IPS DF 4.7 (cell line): ENCODE measurements around the gene TMEM248.
"Not testable (repeated sequence)": the region's sequence is repeated elsewhere in the genome, so short reads cannot be mapped to it uniquely, and the experiment has no call there.

Experiments
- DNase-seq: peaks from one replicate; pipeline ENCODE4 v3.0.0-alpha.2; 2013; ENCODE audit warnings: low spot score; ENCODE audit errors: extremely low read depth

The TMEM248 gene

GRCh38 chr7:66920769-66921395 is at the start of gene TMEM248:
Gene TMEM248, plus strand, starts transcription at chr7:66921225. Its CDS starts 20,641 bp downstream, at chr7:66941866.
- peak; percentile 30 for DNase-seq

DNA sequence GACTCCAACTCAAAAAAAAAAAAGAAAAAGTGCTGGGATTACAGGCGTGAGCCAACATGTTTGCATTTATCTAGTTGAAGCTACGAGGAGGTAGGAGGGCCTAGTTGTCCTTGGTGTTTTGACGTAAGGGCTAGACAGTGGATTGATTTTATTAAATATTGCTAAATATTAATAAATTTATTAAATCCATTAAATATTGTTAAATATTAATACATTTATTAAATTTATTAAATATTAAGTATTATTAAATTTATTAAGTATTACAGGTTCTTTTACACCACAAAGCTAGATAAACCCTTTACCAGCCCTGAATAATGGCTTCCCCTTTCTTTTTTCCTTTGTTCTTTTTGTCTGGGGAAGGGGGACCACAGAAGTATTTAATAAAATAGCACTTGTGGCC is 47.5 kb upstream of the TMEM248 start:
- DNase-seq, result no peak

DNA sequence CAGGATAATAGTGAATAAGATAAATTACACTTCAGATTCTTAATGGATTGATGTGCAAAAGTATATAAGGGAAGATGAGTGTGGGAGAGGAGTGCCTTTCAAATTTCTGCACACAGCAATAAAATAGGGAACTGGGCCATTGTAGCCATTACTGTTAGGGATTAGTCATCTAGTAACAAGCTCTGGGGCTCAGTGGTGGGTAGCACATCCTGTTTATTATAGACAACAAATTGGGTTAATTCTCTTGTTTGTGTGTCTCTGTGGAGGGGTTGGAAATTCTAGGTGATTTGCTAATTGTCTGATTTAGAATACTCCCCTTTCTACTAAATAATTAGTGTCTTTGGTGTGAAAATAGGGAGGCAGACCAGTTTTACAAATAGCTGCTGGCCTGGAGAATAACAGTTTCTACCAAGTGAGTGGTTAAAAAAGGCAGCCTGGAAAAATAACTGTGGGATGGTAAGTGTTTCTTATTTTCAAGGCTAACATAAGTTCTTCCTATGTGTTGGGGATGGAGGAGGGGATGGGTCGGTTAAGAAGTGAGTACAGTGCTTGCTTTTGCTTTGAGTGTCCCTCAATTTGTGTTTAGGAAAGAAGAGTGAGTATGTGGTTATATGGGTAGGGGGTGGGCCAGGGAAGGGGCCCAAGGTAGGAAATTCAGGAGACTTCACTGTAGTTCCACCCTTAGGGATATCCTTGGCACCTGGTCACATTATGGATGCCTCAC is 43.3 kb upstream of the TMEM248 start:
- no peak for DNase-seq

DNA sequence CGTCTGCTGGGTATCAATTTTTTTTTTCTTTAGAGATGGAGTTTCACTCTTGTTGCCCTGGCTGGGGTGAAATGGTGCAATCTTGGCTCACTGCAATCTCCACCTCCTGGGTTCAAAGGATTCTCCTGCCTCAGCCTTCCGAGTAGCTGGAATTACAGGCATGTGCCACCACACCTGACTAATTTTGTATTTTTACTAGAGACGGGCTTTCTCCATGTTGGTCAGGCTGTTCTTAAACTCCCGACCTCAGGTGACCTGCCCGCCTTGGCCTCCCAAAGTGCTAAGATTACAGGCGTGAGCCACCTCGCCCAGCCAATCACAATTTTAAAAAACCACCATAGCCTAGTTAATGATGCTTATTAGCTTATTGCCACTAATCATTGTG is 42.7 kb upstream of the TMEM248 start:
- not testable (repeated sequence) for DNase-seq

DNA sequence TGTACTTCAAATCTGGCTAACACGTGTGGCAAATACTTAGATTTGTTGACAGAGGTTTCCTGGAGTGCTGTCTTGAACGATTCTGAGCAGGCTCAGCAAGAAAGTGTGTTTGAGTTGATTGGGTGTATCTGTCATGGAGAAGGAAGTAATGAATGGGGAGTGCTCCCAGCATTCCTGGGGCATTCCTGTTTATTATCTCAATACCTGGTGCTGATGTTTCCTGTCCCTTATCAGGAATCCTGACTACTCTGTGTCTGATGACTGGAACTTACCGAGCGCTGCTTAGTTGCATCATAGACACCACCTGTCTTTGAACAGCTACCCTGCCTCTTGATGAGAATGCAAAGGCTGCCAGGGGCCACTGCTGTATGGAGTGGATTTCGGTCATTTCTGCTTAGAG is 41.0 kb upstream of the TMEM248 start:
- DNase-seq, result no peak

DNA sequence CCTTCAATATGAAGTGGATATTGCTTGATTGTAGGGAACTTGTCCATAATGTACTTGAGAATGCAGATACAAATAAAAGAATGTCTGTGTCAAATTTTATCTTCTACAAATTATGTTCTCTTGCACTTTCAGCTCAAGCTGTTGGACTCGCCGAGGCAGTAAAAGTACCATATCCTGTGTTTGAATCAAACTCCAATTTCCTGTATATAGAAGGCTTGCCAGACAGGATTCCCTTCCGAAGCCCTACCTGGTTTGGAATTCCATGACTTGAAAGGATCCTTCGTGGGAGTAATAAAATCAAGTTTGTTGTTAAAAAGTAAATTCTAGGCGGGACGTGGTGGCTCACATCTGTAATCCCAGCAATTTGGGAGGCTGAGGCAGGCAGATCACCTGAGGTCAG is 40.4 kb upstream of the TMEM248 start:
- DNase-seq, result not testable (repeated sequence)

- DNase-seq, result no peak
These were observed 37.3 kb upstream of the TMEM248 start for GRCh38 chr7:66883716-66884115.

DNA sequence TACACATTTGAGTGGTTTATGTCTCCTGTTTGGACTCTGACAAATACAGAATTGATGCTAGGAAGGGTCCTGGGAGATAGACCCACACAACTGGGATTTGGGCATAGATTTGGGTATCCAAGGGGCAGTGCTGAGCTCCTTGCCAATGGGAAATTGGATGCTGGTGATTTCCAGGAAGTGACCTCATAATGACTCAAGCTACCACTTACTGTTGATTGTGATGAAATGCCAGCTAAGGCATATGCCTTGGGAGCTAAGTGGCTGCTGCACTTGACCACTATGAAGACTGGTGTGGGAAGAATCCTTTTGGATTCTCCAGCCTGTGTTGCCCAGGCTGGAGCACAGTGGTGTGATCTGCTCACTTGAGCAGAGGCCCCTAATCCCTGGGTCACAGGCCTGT is 36.5 kb upstream of the TMEM248 start:
- DNase-seq, result not testable (repeated sequence)

DNA sequence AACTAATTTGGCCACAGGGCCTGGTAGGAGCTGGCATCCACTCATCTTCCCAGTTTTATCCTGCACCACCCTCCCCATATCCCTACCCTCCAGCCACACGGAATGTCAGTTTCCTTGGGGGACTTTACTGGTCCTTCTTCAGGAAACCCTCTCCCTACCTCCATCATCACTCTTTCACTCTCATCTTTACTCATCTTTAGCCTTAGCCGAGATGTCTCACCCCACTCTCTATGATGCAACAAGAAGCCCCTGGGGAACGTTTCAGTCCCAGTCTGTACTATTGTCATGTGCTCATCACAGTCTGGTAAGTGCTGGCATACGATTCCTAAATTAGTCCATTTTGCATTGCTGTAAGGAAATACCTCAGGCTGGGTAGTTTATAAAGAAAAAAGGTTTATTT is 34.9 kb upstream of the TMEM248 start:
- no peak for DNase-seq

- DNase-seq, result not testable (repeated sequence)
These were observed 32.8 kb upstream of the TMEM248 start for GRCh38 chr7:66888223-66888622.

- peak; percentile 46 for DNase-seq
These were observed 26.5 kb upstream of the TMEM248 start for GRCh38 chr7:66894463-66895080.

- DNase-seq, result no peak
These were observed 24.6 kb upstream of the TMEM248 start for GRCh38 chr7:66896441-66896840.

- DNase-seq, result no peak
These were observed 21.3 kb upstream of the TMEM248 start for GRCh38 chr7:66899552-66900280.

DNA sequence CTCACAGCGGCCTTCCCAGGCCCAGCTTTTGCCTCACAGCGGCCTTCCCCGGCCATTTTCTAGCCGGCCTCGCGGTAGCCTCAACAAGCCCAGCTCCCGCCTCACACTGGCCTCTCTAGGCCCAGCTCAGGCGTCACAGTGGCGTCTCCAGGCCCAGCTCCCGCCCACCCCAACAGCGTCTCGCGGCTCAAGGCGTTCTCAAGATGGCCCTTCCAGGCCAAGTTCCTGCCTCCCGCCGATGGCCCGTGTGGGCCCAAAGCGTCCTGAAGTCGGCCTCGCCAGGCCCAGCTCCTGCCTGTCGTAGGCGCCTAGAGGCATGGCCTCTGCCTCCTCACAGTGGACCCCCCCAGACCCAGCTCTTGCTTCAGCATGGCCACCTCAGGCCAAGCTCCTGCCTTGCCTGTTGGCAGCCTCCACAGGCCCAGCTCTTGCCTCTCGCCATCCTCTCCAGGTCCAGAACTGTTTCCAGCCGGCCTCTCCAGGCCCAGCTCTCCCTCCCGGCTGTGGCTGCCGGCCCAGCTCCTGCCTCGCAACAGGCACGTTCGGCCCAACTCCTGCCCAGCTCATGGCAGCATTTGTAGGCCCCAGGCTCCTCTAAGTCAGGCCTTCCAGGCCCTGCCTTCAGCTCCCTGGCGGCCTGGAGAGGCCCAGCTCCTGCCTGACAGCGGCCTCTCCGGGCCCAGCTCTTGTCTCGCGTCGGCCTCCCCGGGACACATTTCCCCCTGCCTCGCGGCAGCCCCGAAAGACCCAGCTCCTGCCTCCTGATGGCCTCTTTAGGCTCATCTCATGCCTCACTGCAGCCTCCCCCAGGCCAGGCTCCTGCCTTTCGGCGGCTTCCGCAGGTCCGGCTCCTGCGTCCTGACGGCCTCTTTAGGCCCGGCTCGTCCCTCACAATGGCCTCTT is 18.8 kb upstream of the TMEM248 start:
- DNase-seq, result no peak

GRCh38 chr7:66902844-66903180 is 18.2 kb upstream of the TMEM248 start:
- no peak for DNase-seq

GRCh38 chr7:66903360-66904062 is 17.5 kb upstream of the TMEM248 start:
- no peak for DNase-seq

- no peak for DNase-seq
These were observed 16.9 kb upstream of the TMEM248 start for GRCh38 chr7:66904063-66904593.

DNA sequence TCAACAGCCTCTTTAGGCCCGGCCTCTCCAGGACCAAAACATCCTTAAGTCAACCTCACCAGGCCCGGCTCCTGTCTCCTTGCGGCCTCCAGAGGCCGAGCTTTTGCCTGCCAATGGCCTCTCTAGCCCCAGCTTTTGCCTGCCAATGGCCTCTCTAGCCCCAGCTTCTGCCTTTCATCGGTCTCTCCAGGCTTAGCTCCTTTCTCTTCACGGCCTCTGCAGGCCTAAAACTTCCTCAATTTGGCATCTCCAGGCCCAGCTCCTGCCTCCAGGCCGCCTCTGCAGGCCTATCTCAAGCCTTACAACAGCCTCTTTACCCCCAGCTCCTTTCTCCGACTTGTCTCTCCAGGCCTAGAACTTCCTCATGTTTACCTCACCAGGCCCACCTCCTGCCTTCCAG is 15.7 kb upstream of the TMEM248 start:
- DNase-seq, result no peak

GRCh38 chr7:66905689-66906088 is 15.3 kb upstream of the TMEM248 start:
- peak; percentile 36 for DNase-seq

DNA sequence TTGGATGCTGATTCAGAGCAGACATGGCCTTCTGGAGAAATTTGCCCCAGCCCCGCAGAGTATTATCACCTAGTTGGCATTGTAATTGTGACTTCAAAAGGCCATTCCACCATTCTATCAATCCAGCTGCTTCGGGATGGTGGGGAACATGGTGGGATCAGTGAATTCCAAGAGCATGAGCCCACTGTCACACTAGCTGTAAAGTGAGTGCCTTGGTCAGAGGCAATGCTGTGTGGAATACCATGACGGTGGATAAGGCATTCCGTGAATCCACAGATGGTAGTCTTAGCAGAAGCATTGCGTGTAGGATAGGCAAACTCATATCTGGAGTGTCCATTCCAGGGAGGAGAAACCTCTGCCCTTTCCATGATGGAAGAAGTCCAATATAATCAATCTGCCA is 13.3 kb upstream of the TMEM248 start:
- no peak for DNase-seq
